DMS79 treated with DMSO at 0.1 percent for 48 hours (cell line): ENCODE data around the gene ZMYM2.
"Not testable (repeated sequence)": the region's sequence is repeated elsewhere in the genome, so short reads cannot be mapped to it uniquely, and the experiment has no call there.

Experiments
- DNase-seq: peaks from one replicate; lab custom pipeline; 2025; lab: John Stamatoyannopoulos, UW

The ZMYM2 gene

GRCh38 chr13:19958155-19959111 is at the start of gene ZMYM2:
TSS of gene ZMYM2 (plus strand) at chr13:19958727. CDS start at chr13:19993073, 34,346 bp downstream.
- peak; percentile 68 for DNase-seq

GRCh38 chr13:19910336-19911072 is 48.0 kb upstream of the ZMYM2 start:
- DNase-seq, result no peak

DNA sequence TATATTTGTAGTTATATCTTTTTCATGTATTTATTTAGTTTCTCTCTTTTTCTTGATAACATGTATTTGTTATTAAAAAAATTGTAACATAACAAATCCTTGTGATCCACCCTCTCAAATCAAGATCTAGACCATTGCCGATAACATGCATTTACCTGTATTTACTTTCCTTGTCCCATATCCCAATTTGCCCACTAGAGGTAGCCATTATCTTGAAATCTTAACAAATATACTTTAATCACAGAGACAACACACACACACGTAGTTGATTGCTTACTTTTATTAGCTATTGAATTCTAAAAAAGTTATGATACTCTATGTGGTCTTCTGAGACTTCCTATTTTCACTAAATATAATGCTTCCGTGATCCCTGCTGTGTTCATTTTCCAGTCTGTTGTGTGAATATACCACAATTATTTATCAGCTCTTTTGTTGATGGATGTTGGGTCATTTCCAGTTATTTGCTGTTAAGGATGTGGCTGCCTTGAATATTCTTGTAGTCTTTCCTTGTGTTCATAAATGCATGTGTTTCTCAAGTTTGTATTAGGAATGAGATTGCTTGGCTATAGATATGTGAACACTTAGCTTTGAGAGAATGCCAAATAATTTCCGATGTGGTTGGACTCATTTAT is 31.3 kb upstream of the ZMYM2 start:
- peak; percentile 12 for DNase-seq

- DNase-seq, result no peak
These were observed 18.4 kb upstream of the ZMYM2 start for GRCh38 chr13:19940106-19940505.

GRCh38 chr13:19950374-19950773 is 8.2 kb upstream of the ZMYM2 start:
- DNase-seq, result no peak

- DNase-seq, result no peak
These were observed 5.7 kb upstream of the ZMYM2 start for GRCh38 chr13:19952850-19953249.

- no peak for DNase-seq
These were observed 2.5 kb upstream of the ZMYM2 start for GRCh38 chr13:19955873-19956559.

- DNase-seq, result peak; percentile 70
These were observed 990 bp upstream of the ZMYM2 start for GRCh38 chr13:19957320-19958154.

GRCh38 chr13:19959141-19959830 is 759 bp downstream of the ZMYM2 start:
- peak; percentile 20 for DNase-seq

- peak; percentile 70 for DNase-seq
These were observed 1.5 kb downstream of the ZMYM2 start for GRCh38 chr13:19959831-19960652.

- DNase-seq, result no peak
These were observed 2.1 kb downstream of the ZMYM2 start for GRCh38 chr13:19960653-19960976.

DNA sequence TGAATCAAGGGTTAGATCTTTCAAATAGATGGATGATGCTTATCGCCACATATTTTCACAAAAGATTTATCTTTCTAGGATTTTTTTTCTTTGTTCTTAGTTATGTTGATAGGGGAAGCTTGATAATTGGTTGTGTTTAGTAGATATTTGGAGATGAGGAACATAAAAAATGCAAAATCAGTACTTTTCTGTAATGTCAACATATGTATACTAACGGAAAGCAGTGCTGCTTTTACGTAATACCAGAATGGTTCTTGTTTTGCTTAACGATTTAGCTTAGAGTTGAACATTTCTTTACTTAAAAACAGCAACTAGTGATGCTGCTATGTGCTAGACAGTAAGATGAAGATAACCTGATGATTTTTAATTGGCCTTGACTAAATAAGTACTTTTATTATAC is 3.0 kb downstream of the ZMYM2 start:
- no peak for DNase-seq

- no peak for DNase-seq
These were observed 3.4 kb downstream of the ZMYM2 start for GRCh38 chr13:19961924-19962323.

GRCh38 chr13:19962894-19963293 is 4.4 kb downstream of the ZMYM2 start:
- no peak for DNase-seq

GRCh38 chr13:19967621-19968020 is 9.1 kb downstream of the ZMYM2 start:
- no peak for DNase-seq

DNA sequence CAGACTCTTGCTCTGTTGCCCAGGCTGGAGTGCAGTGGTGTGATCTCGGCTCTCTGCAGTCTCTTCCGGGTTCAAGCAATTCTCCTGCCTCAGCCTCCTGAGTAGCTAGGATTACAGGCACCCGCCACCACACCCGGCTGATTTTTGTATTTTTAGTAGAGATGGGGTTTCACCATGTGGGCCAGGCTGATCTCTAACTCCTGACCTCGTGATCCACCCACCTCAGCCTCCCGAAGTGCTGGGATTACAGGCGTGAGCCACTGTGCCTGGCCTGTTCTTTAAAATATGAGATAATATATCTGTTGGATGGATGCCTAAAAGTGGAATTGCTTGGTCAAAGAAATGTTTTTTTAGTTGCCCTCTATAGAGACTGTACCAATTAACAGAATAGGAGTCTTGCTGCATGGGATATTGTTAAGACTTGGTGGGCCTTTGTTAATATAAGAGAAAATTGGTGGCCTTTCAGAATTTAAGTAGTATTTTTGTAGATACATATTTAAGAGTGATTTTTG is 16.0 kb downstream of the ZMYM2 start:
- DNase-seq, result not testable (repeated sequence)

- DNase-seq, result no peak
These were observed 20.4 kb downstream of the ZMYM2 start for GRCh38 chr13:19978831-19979437.

DNA sequence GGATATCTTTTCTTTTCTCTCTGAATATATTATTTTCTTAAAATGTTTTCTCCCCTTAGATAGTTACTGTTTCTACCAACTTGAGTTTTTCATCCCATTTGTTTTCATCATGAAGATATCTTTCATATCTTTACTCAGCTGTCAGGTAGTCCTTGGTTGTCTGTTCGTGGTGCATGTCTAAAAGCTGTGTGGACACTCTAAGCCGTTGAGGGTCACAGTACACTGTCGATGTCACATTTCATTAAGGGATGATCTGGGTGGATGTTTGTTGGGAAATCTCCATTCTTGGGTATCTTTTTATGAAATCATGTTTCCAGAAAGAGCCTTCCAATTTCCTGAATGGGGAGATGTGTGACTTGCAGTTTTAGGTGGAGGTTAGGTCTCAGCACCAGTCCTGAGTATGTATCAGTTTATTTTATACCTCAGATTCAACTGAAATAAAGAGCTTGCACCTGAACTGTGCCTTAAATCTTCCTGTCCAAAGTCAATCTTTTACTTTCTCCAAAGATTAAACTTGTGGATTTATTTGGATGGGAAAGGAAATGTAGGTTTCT is 23.2 kb downstream of the ZMYM2 start:
- DNase-seq, result no peak
